Measurements from ENCODE around the gene TLK1.

TLK1 gene

DNA sequence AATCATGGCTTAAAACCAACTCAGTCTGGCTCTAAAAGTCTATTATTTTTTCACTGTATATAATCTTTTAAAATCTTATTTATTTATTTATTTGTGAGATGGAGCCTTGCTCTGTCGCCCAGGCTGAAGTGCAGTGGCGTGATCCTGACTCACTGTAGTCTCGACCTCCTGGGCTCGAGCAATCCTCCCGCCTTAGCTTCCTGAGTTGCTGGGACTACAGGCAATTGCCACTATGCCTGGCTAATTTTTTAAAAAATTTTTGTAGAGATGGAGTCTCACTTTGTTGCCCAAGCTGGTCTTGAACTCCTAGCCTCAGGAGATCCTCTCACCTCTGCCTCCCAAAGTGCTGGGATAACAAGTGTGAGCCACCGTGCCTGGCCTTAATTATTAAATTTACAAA lies 217.1 kb downstream of the TLK1 start:
- no peak overlapping the region for H3K27ac ChIP-seq
- TF ChIP-seq CTCF (conservative IDR thresholded peaks at IDR 0.05) (no peak), ZFX (IDR thresholded peaks at IDR 0.05) (no peak)

DNA sequence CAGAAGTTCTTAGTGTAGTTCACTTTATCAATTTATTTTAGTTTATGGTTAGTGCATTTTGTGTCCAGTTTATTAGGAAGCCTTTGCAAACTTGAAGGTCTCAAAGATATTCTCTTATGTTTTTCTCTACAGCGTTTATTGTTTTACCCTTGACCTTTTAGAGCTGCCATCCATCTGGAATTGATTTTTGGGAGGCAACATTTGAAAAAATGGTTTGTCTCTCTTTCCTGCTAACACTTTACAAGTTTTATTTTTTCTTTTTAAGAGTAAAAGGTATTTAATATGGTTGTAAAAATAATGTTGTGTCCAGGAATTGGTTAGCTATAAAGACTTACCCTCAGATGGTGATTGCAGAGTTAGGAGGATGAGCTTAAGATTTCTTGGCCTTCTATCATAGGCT lies 217.7 kb downstream of the TLK1 start:
- no peak overlapping the region for H3K27ac ChIP-seq

GRCh38 chr2:170942615-170943014 lies 218.1 kb downstream of the TLK1 start:
- no peak overlapping the region for H3K27ac ChIP-seq
- no peak for TF ChIP-seq ZFX (IDR thresholded peaks at IDR 0.05)
- no peak for TF ChIP-seq CTCF (conservative IDR thresholded peaks at IDR 0.05)

More for the DNA sequence above, 217.7 kb downstream of the TLK1 start:
- TF ChIP-seq ZFX (IDR thresholded peaks at IDR 0.05) (no peak), CTCF (conservative IDR thresholded peaks at IDR 0.05) (no peak)

Data from C4-2B (cell line).